Transverse colon (tissue), 4 donors: ENCODE results near the gene MEGF11. TPM values are rescaled to one million over a fixed set of nuclear protein-coding genes. Genes with fewer than 3 reads are reported as not detected.

Experiments used
- DNase-seq: peaks from one replicate; pipeline ENCODE4 v3.0.0-alpha.2; 2019
- H3K27ac ChIP-seq, 4 donors: fragments of 200-600 bp; sonication (generic); 2 replicates each; pipeline ENCODE4 v1.5.1; 2016 to 2018; ENCODE audit warnings: inconsistent platforms in 4 of 4
- H3K27me3 ChIP-seq: fragments of 200-600 bp; sonication (generic); 2 replicates; pipeline ENCODE4 v1.5.1; 2017; ENCODE audit warnings: inconsistent platforms
- H3K36me3 ChIP-seq, 4 donors: fragments of 200-600 bp; sonication (generic); 2 replicates each; pipeline ENCODE4 v1.5.1; 2017 to 2019; ENCODE audit warnings: inconsistent platforms in 4 of 4
- H3K4me1 ChIP-seq, 4 donors: fragments of 200-600 bp; sonication (generic); 2 replicates each; pipeline ENCODE4 v1.5.1; 2017 to 2020; ENCODE audit warnings: inconsistent platforms in 4 of 4
- H3K4me3 ChIP-seq, 4 donors: fragments of 200-600 bp; sonication (generic); 1 replicate in 1 of 4; 2 replicates in 3 of 4; pipeline versions ENCODE4 v1.5.1 to v1.6.1; 2017 to 2019; ENCODE audit warnings: inconsistent platforms in 4 of 4
- H3K9me3 ChIP-seq, 2 donors: fragments of 200-600 bp; sonication (generic); 2 replicates each; pipeline ENCODE4 v1.5.1; 2017 to 2019; ENCODE audit warnings: inconsistent platforms in 2 of 2
- CTCF ChIP-seq, 5 experiments: fragments of 200-600 bp in 3 of 5; fragments of 450-650 bp in 2 of 5; sonication (generic) in 3 of 5; IDR thresholded peaks; 1 replicate in 2 of 5; 2 replicates in 3 of 5; pipeline ENCODE4 v1.5.1; 2016 to 2017; ENCODE audit warnings: antibody characterized with exemption in 5 of 5, inconsistent platforms in 3 of 5, mild to moderate bottlenecking in 2 of 5, moderate library complexity in 1 of 5
- EP300 ChIP-seq: sonication (generic); formaldehyde crosslinking; IDR thresholded peaks from one replicate; pipeline ENCODE4 v1.6.1; 2017; ENCODE audit warnings: antibody characterized with exemption, low read depth
- POLR2A ChIP-seq: fragments of 450-650 bp; IDR thresholded peaks from one replicate; pipeline ENCODE4 v1.6.1; 2016; ENCODE audit warnings: antibody characterized with exemption, mild to moderate bottlenecking, moderate library complexity
- POLR2AphosphoS5 ChIP-seq, 3 donors: sonication (generic); formaldehyde crosslinking; IDR thresholded peaks; one replicate each; pipeline ENCODE4 v1.6.1; 2016; ENCODE audit warnings: antibody characterized with exemption in 3 of 3
- WGBS, 2 donors: methylation state at CpG; one replicate each; pipeline ENCODE4 v1.1.5; 2018; ENCODE audit warnings: low coverage in 1 of 2; 5-methylcytosine and 5-hydroxymethylcytosine counted together
- in situ Hi-C, 4 donors: fragments of 200-750 bp; cut with MboI; loops; one replicate each; pipeline versions ENCODE4 v1.15.0 to v1.15.1; 2017; ENCODE audit warnings: low sequenced_read_pairs in 3 of 4, low pct_ligation_motif_present in 1 of 4, low pct_unique_long_range_greater_than_20kb in 1 of 4
- intact Hi-C: fragments of 100-400 bp; cut with DNase I; formaldehyde crosslinking; loops from one replicate; pipeline ENCODE4 v1.15.1; 2023; ENCODE audit warnings: low total_unique reads
- total RNA-seq, 4 donors: library from RNA; depleted of rRNA; stranded (reverse); fragments of >200 nt; gene quantifications; one replicate each; pipeline ENCODE4 v1.1.0, GENCODE V29; 2016

MEGF11 gene
- total RNA-seq, 4 donors from 2014 or later: 0.16 TPM; not detected in 3

GRCh38 chr15:66014635-66015182, 238.8 kb downstream of the MEGF11 start:
- in situ Hi-C loops: no loop called here
- Histone ChIP-seq H3K4me3 (no peak overlapping the region), H3K27ac (no peak overlapping the region), H3K4me1 (no peaks in the 10 kb centered on the region), H3K27me3 (no peaks in the 10 kb centered on the region), H3K36me3 (no peaks in the 10 kb centered on the region), H3K9me3 (no peaks in the 10 kb centered on the region)
- no peak for DNase-seq
- intact Hi-C loops: no loop called here
- no peak for TF ChIP-seq POLR2A
- WGBS, 2 donors: 69 to 80% methylated on average over 1 to 8 of the region's 8 CpGs

GRCh38 chr15:66014022-66014421, 239.5 kb downstream of the MEGF11 start:
- WGBS, 2 donors: 69 to 78% methylated on average over 4 to 5 of the region's 5 CpGs
- H3K27me3 ChIP-seq: no peaks in the 10 kb centered on the region
- intact Hi-C loops (no loop called here), in situ Hi-C loops (no loop called here)
- no peaks in the 10 kb centered on the region for H3K4me1 ChIP-seq
- H3K36me3 ChIP-seq: no peaks in the 10 kb centered on the region
- no peak for DNase-seq
- no peak overlapping the region for H3K4me3 ChIP-seq
- TF ChIP-seq CTCF (IDR thresholded peaks at IDR 0.05) (no peak), POLR2A (no peak), POLR2AphosphoS5 (IDR thresholded peaks at IDR 0.05) (no peak), EP300 (no peak)
- H3K9me3 ChIP-seq: no peaks in the 10 kb centered on the region
- no peak overlapping the region for H3K27ac ChIP-seq

GRCh38 chr15:66008940-66009562, 244.5 kb downstream of the MEGF11 start:
- DNase-seq: peak; percentile 80
- in situ Hi-C loops: no loop called here
- H3K27ac ChIP-seq: peak overlapping the region; percentile 34 to 73 (median 61)
- intact Hi-C loops: no loop called here
- H3K36me3 ChIP-seq: no peaks in the 10 kb centered on the region
- WGBS, 2 donors: 17% methylated on average over 3 of the region's 3 CpGs; no CpG with 5 or more reads in 1 of the 2 donors
- peaks cover 0 to 7% (median 3%) of the 10 kb centered on the region in 4 donors for H3K4me1 ChIP-seq
- TF ChIP-seq EP300 (no peak), POLR2A (no peak), CTCF (IDR thresholded peaks at IDR 0.05) (no peak), POLR2AphosphoS5 (IDR thresholded peaks at IDR 0.05) (no peak)
- no peaks in the 10 kb centered on the region for H3K9me3 ChIP-seq
- no peaks in the 10 kb centered on the region for H3K27me3 ChIP-seq
- no peak overlapping the region for H3K4me3 ChIP-seq

- Histone ChIP-seq H3K9me3 (no peaks in the 10 kb centered on the region), H3K4me3 (no peak overlapping the region), H3K27ac (no peak overlapping the region), H3K4me1 (peaks cover 0 to 7% (median 3%) of the 10 kb centered on the region in 4 donors), H3K36me3 (no peaks in the 10 kb centered on the region), H3K27me3 (no peaks in the 10 kb centered on the region)
- TF ChIP-seq CTCF (IDR thresholded peaks at IDR 0.05): no peak
- no peak for TF ChIP-seq POLR2AphosphoS5 (IDR thresholded peaks at IDR 0.05)
- TF ChIP-seq EP300: no peak
- no peak for TF ChIP-seq POLR2A
- intact Hi-C loops (no loop called here), in situ Hi-C loops (no loop called here)
- no peak for DNase-seq
Measured at GRCh38 chr15:66007663-66008262, 245.8 kb downstream of the MEGF11 start.
